ENCODE results near the gene NR2F2. TPM values are rescaled to one million over a fixed set of nuclear protein-coding genes. Genes with fewer than 3 reads are reported as not detected.

NR2F2 gene
- 134 and 140 TPM in 2 replicates for total RNA-seq (2022)
- Bru-seq, nascent RNA = percentile 99 among the genes with signal in this experiment
- percentile 99 among the genes with signal in this experiment for BruChase-seq, experiment 1, labeled RNA remaining after a 2-hour chase
- percentile 95 among the genes with signal in this experiment for BruChase-seq, experiment 2, labeled RNA remaining after a 6-hour chase
- long read RNA-seq, full-length matches to known transcripts = 116 of 279 reads
- long read RNA-seq, partial matches to known transcripts = 142 of 279 reads
- long read RNA-seq, other reads (novel, unspliced or antisense) = 21 of 279 reads

- Histone ChIP-seq H3K4me3 (ENCODE audit: low read depth, low read length) (peak within 1 kb of the TSS; percentile 84), H3K36me3 (ENCODE audit: control insufficient read depth, insufficient read depth, low read length) (peaks cover 7% of the 10 kb centered on the region), H3K9me3 (no peaks in the 10 kb centered on the region), H3K27me3 (replicated peaks; ENCODE audit: control insufficient read depth, insufficient read depth, low read length) (no peaks in the 10 kb centered on the region), H3K4me1 (peaks cover 21% of the 10 kb centered on the region)
- no peak for TF ChIP-seq CTCF (IDR thresholded peaks at IDR 0.05; ENCODE audit: insufficient read depth in 1 of 2, low read depth in 1 of 2, low read length in 1 of 2, severe bottlenecking in 1 of 2, unreplicated experiment in 1 of 2)
- intact Hi-C loops (cut with micrococcal nuclease; ENCODE audit: unreplicated experiment) = loop anchor here (1.0 kb wide), 4 partner anchors 66 to 266 kb away; no protein-coding TSS in a partner anchor
- POLR2A ChIA-PET = interaction anchor here (1.0 to 1.9 kb wide), 6 partner anchors 66 to 160 kb away, joined by 3 to 11 read pairs (median 6); no protein-coding TSS in a partner anchor
- Mint-ChIP-seq H3K9me3 (ENCODE audit: unreplicated experiment) (no peaks in the 10 kb centered on the region), H3K36me3 (ENCODE audit: insufficient read depth, unreplicated experiment) (peaks cover 99% of the 10 kb centered on the region), H3K4me1 (ENCODE audit: low read depth, unreplicated experiment) (peaks cover 19% of the 10 kb centered on the region), H3K4me3 (ENCODE audit: unreplicated experiment) (peak within 1 kb of the TSS; percentile 83), H3K27ac (ENCODE audit: unreplicated experiment) (peak within 1 kb of the TSS; percentile 84), H3K27me3 (ENCODE audit: insufficient read depth, unreplicated experiment) (no peaks in the 10 kb centered on the region)
- no TSS peak for BruUV-seq (replicated peaks)
- peak; percentile 96 to 97 for DNase-seq
- CTCF ChIA-PET = no interaction called here
Measured at GRCh38 chr15:96330450-96331143, at the start of gene NR2F2. NR2F2 (plus strand) TSS chr15:96330700; CDS start chr15:96332106, 1,406 bp downstream.

GRCh38 chr15:96285305-96285704 lies 45.2 kb upstream of the NR2F2 start:
- H3K36me3 Mint-ChIP-seq (ENCODE audit: insufficient read depth, unreplicated experiment) = no peaks in the 10 kb centered on the region
- Histone ChIP-seq H3K36me3 (ENCODE audit: control insufficient read depth, insufficient read depth, low read length) (no peaks in the 10 kb centered on the region), H3K9me3 (no peaks in the 10 kb centered on the region), H3K4me3 (ENCODE audit: low read depth, low read length) (no peak overlapping the region), H3K4me1 (0 out of 2 replicates have a peak, but pooled peaks cover 4% of the 10 kb centered on the region), H3K27me3 (replicated peaks; ENCODE audit: control insufficient read depth, insufficient read depth, low read length) (no peaks in the 10 kb centered on the region)
- H3K27me3 Mint-ChIP-seq (ENCODE audit: insufficient read depth, unreplicated experiment) = no peaks in the 10 kb centered on the region
- intact Hi-C loops (cut with micrococcal nuclease; ENCODE audit: unreplicated experiment) = no loop called here
- TF ChIP-seq CTCF (IDR thresholded peaks at IDR 0.05; ENCODE audit: insufficient read depth in 1 of 2, low read depth in 1 of 2, low read length in 1 of 2, severe bottlenecking in 1 of 2, unreplicated experiment in 1 of 2) = no peak
- H3K27ac Mint-ChIP-seq (ENCODE audit: unreplicated experiment) = no peak overlapping the region
- peaks cover 19% of the 10 kb centered on the region for H3K9me3 Mint-ChIP-seq (ENCODE audit: unreplicated experiment)
- no TSS peak for BruUV-seq (replicated peaks)
- H3K4me3 Mint-ChIP-seq (ENCODE audit: unreplicated experiment) = no peak overlapping the region
- POLR2A ChIA-PET = interaction anchor here (0.6 kb wide), 1 partner anchor 218 kb away, joined by 4 read pairs; no protein-coding TSS in a partner anchor
- CTCF ChIA-PET = interaction anchor here (0.7 kb wide), 1 partner anchor 25 kb away, joined by 3 read pairs; no protein-coding TSS in a partner anchor
- DNase-seq = no peak
- H3K4me1 Mint-ChIP-seq (ENCODE audit: low read depth, unreplicated experiment) = peaks cover 7% of the 10 kb centered on the region

- Histone ChIP-seq H3K27me3 (replicated peaks; ENCODE audit: control insufficient read depth, insufficient read depth, low read length) (no peaks in the 10 kb centered on the region), H3K9me3 (no peaks in the 10 kb centered on the region), H3K4me1 (0 out of 2 replicates have a peak, but pooled peaks cover 4% of the 10 kb centered on the region), H3K36me3 (ENCODE audit: control insufficient read depth, insufficient read depth, low read length) (no peaks in the 10 kb centered on the region), H3K4me3 (ENCODE audit: low read depth, low read length) (no peak overlapping the region)
- Mint-ChIP-seq H3K27me3 (ENCODE audit: insufficient read depth, unreplicated experiment) (no peaks in the 10 kb centered on the region), H3K36me3 (ENCODE audit: insufficient read depth, unreplicated experiment) (no peaks in the 10 kb centered on the region), H3K9me3 (ENCODE audit: unreplicated experiment) (peaks cover 14% of the 10 kb centered on the region), H3K4me1 (ENCODE audit: low read depth, unreplicated experiment) (peaks cover 7% of the 10 kb centered on the region), H3K4me3 (ENCODE audit: unreplicated experiment) (no peak overlapping the region), H3K27ac (ENCODE audit: unreplicated experiment) (no peak overlapping the region)
- POLR2A ChIA-PET = no interaction called here
- no TSS peak for BruUV-seq (replicated peaks)
- CTCF ChIA-PET = no interaction called here
- DNase-seq = no peak
- no peak for TF ChIP-seq CTCF (IDR thresholded peaks at IDR 0.05; ENCODE audit: insufficient read depth in 1 of 2, low read depth in 1 of 2, low read length in 1 of 2, severe bottlenecking in 1 of 2, unreplicated experiment in 1 of 2)
- intact Hi-C loops (cut with micrococcal nuclease; ENCODE audit: unreplicated experiment) = no loop called here
Measured at GRCh38 chr15:96285729-96286254, 44.7 kb upstream of the NR2F2 start.

Data from Caco-2 (cell line).